Mesenchymal stem cell (in vitro differentiated cells and primary cell): ENCODE measurements around the gene MRGPRF.

Source experiments
- DNase-seq: peaks from one replicate; pipeline ENCODE4 v3.0.0-alpha.2; 2013
- H2AFZ ChIP-seq: one replicate; pipeline ENCODE4 v1.6.1; 2013; ENCODE audit warnings: low read depth, mild to moderate bottlenecking, control low read depth, inconsistent platforms, low read length, moderate library complexity
- H2AK5ac ChIP-seq: 2 replicates; pipeline ENCODE4 v1.6.1; 2013; ENCODE audit warnings: low read length, moderate library complexity, mild to moderate bottlenecking, inconsistent platforms; ENCODE audit not compliant: severe bottlenecking
- H2BK120ac ChIP-seq: one replicate; pipeline ENCODE4 v1.6.1; 2013; ENCODE audit warnings: low read depth, mild to moderate bottlenecking, inconsistent platforms, low read length, moderate library complexity
- H2BK12ac ChIP-seq, 2 experiments: one replicate each; pipeline ENCODE4 v1.6.1; 2013; ENCODE audit warnings: inconsistent platforms in 2 of 2, low read length in 2 of 2, mild to moderate bottlenecking in 2 of 2, moderate library complexity in 2 of 2, control low read depth in 1 of 2
- H2BK15ac ChIP-seq: one replicate; pipeline ENCODE4 v1.6.1; 2013; ENCODE audit warnings: mild to moderate bottlenecking, low read depth, inconsistent platforms; ENCODE audit not compliant: poor library complexity, severe bottlenecking
- H2BK5ac ChIP-seq: 2 replicates; pipeline ENCODE4 v1.6.1; 2013; ENCODE audit warnings: low read depth, mild to moderate bottlenecking, low read length, control low read depth, inconsistent platforms; ENCODE audit not compliant: poor library complexity, severe bottlenecking
- H3K14ac ChIP-seq, 2 experiments: one replicate each; pipeline ENCODE4 v1.6.1; 2013; ENCODE audit warnings: inconsistent platforms in 2 of 2, low read length in 2 of 2, control low read depth in 1 of 2, mild to moderate bottlenecking in 1 of 2, moderate library complexity in 1 of 2
- H3K18ac ChIP-seq, 2 experiments: one replicate each; pipeline ENCODE4 v1.6.1; 2013; ENCODE audit warnings: inconsistent platforms in 2 of 2, low read length in 2 of 2, control low read depth in 1 of 2, low read depth in 1 of 2, mild to moderate bottlenecking in 1 of 2
- H3K23ac ChIP-seq, 2 experiments: one replicate each; pipeline ENCODE4 v1.6.1; 2013; ENCODE audit warnings: inconsistent platforms in 2 of 2, low read length in 2 of 2, mild to moderate bottlenecking in 2 of 2, moderate library complexity in 2 of 2, control low read depth in 1 of 2
- H3K27ac ChIP-seq: 2 replicates; pipeline ENCODE4 v1.5.1; 2013; ENCODE audit warnings: mild to moderate bottlenecking, moderate library complexity, low read length, control low read depth, inconsistent platforms; ENCODE audit not compliant: poor library complexity, severe bottlenecking
- H3K27me3 ChIP-seq, 2 experiments: 2 replicates each; pipeline versions ENCODE4 v1.6.1 to v1.7.0; 2013; ENCODE audit warnings: low read length in 2 of 2, mild to moderate bottlenecking in 2 of 2, moderate library complexity in 2 of 2, control low read depth in 1 of 2, inconsistent platforms in 1 of 2; ENCODE audit not compliant: control insufficient read depth in 1 of 2, insufficient read depth in 1 of 2
- H3K36me3 ChIP-seq, 2 experiments: 2 replicates each; pipeline versions ENCODE4 v1.6.1 to v1.7.0; 2013; ENCODE audit warnings: low read length in 2 of 2, control low read depth in 1 of 2, inconsistent platforms in 1 of 2, low read depth in 1 of 2, mild to moderate bottlenecking in 1 of 2; ENCODE audit not compliant: insufficient read depth in 2 of 2, control insufficient read depth in 1 of 2
- H3K4ac ChIP-seq, 2 experiments: one replicate each; pipeline ENCODE4 v1.6.1; 2013; ENCODE audit warnings: inconsistent platforms in 2 of 2, low read length in 2 of 2, mild to moderate bottlenecking in 2 of 2, moderate library complexity in 2 of 2, control low read depth in 1 of 2, low read depth in 1 of 2
- H3K4me1 ChIP-seq: 2 replicates; pipeline ENCODE4 v1.6.1; 2013; ENCODE audit warnings: low read depth, low read length, control low read depth; ENCODE audit not compliant: control insufficient read depth, insufficient read depth
- H3K4me2 ChIP-seq: 2 replicates; pipeline ENCODE4 v1.6.1; 2013; ENCODE audit warnings: low read length, mild to moderate bottlenecking, inconsistent platforms; ENCODE audit not compliant: poor library complexity, severe bottlenecking
- H3K4me3 ChIP-seq, 2 experiments: 2 replicates each; pipeline versions ENCODE4 v1.5.1 to v1.7.0; 2013; ENCODE audit warnings: low read length in 2 of 2, mild to moderate bottlenecking in 2 of 2, control low read depth in 1 of 2, low read depth in 1 of 2; ENCODE audit not compliant: insufficient read depth in 1 of 2
- H3K79me1 ChIP-seq: replicated peaks from 2 replicates; pipeline ENCODE4 v1.6.1; 2013; ENCODE audit warnings: mild to moderate bottlenecking, control low read depth, low read length, inconsistent platforms; ENCODE audit not compliant: poor library complexity, severe bottlenecking
- H3K9ac ChIP-seq: 2 replicates; pipeline ENCODE4 v1.7.0; 2013; ENCODE audit warnings: mild to moderate bottlenecking, low read length, moderate library complexity
- H3K9me3 ChIP-seq: 2 replicates; pipeline ENCODE4 v1.7.0; 2013; ENCODE audit warnings: mild to moderate bottlenecking, low read length; ENCODE audit not compliant: control insufficient read depth
- H4K8ac ChIP-seq: one replicate; pipeline ENCODE4 v1.6.1; 2013; ENCODE audit warnings: inconsistent platforms, mild to moderate bottlenecking, low read length, moderate library complexity
- H4K91ac ChIP-seq: one replicate; pipeline ENCODE4 v1.6.1; 2013; ENCODE audit warnings: mild to moderate bottlenecking, low read length, inconsistent platforms
- WGBS: methylation state at CpG from one replicate; pipeline ENCODE4 v1.1.7; 2013; ENCODE audit warnings: mixed read lengths; 5-methylcytosine and 5-hydroxymethylcytosine counted together

The MRGPRF gene

GRCh38 chr11:69007975-69008381, 5.1 kb downstream of the MRGPRF start:
- peak; percentile 52 for DNase-seq
- no peak overlapping the region for H3K23ac ChIP-seq
- H2BK12ac ChIP-seq, result peak overlapping the region in 1 of 2 experiments; percentile 82
- peak overlapping the region; percentile 14 for H4K91ac ChIP-seq
- no peak overlapping the region for H2AFZ ChIP-seq
- peaks cover 32 to 48% of the 10 kb centered on the region in 2 experiments for H3K36me3 ChIP-seq
- WGBS, result 52% methylated on average over 8 of the region's 8 CpGs
- no peaks in the 10 kb centered on the region for H3K27me3 ChIP-seq
- H2BK120ac ChIP-seq, result no peak overlapping the region
- no peaks in the 10 kb centered on the region for H3K9me3 ChIP-seq
- H2BK15ac ChIP-seq, result peak overlapping the region; percentile 45
- H3K79me1 ChIP-seq, result peaks cover 5% of the 10 kb centered on the region
- H3K14ac ChIP-seq, result no peak overlapping the region
- peak overlapping the region; percentile 78 for H3K9ac ChIP-seq
- H2AK5ac ChIP-seq, result peak overlapping the region; percentile 42
- peak overlapping the region in 1 of 2 experiments; percentile 52 for H3K4me3 ChIP-seq
- peak overlapping the region; percentile 67 for H3K27ac ChIP-seq
- no peak overlapping the region for H2BK5ac ChIP-seq
- H3K18ac ChIP-seq, result peak overlapping the region; percentile 56 to 91
- peak overlapping the region in 1 of 2 experiments; percentile 77 for H3K4ac ChIP-seq
- H3K4me2 ChIP-seq, result peak overlapping the region; percentile 10
- H3K4me1 ChIP-seq, result peaks cover 53% of the 10 kb centered on the region
- H4K8ac ChIP-seq, result no peak overlapping the region

- 92% methylated on average over 12 of the region's 12 CpGs for WGBS
- H2AFZ ChIP-seq, result no peak overlapping the region
- no peaks in the 10 kb centered on the region for H3K9me3 ChIP-seq
- no peak overlapping the region for H3K23ac ChIP-seq
- no peak overlapping the region for H3K14ac ChIP-seq
- no peak overlapping the region for H3K18ac ChIP-seq
- no peak overlapping the region for H3K4ac ChIP-seq
- H3K79me1 ChIP-seq, result peaks cover 5% of the 10 kb centered on the region
- no peak overlapping the region for H3K4me3 ChIP-seq
- H2BK5ac ChIP-seq, result no peak overlapping the region
- DNase-seq, result no peak
- no peak overlapping the region for H3K9ac ChIP-seq
- H3K4me2 ChIP-seq, result no peak overlapping the region
- H2BK15ac ChIP-seq, result no peak overlapping the region
- no peak overlapping the region for H3K27ac ChIP-seq
- no peak overlapping the region for H2BK120ac ChIP-seq
- H3K27me3 ChIP-seq, result no peaks in the 10 kb centered on the region
- no peak overlapping the region for H4K91ac ChIP-seq
- peaks cover 35 to 51% of the 10 kb centered on the region in 2 experiments for H3K36me3 ChIP-seq
- H2BK12ac ChIP-seq, result no peak overlapping the region
- no peak overlapping the region for H4K8ac ChIP-seq
- peaks cover 42% of the 10 kb centered on the region for H3K4me1 ChIP-seq
- no peak overlapping the region for H2AK5ac ChIP-seq
These were observed 6.2 kb downstream of the MRGPRF start for GRCh38 chr11:69006816-69007215.

GRCh38 chr11:69005631-69006368, 7.2 kb downstream of the MRGPRF start:
- H3K27me3 ChIP-seq, result no peaks in the 10 kb centered on the region
- H4K8ac ChIP-seq, result no peak overlapping the region
- H3K36me3 ChIP-seq, result peaks cover 35 to 51% of the 10 kb centered on the region in 2 experiments
- no peak overlapping the region for H2BK5ac ChIP-seq
- peaks cover 4% of the 10 kb centered on the region for H3K79me1 ChIP-seq
- no peak for DNase-seq
- no peak overlapping the region for H3K4ac ChIP-seq
- no peak overlapping the region for H3K18ac ChIP-seq
- no peak overlapping the region for H3K14ac ChIP-seq
- no peak overlapping the region for H2BK12ac ChIP-seq
- H3K9me3 ChIP-seq, result no peaks in the 10 kb centered on the region
- H3K4me3 ChIP-seq, result no peak overlapping the region
- peak overlapping the region; percentile 62 for H4K91ac ChIP-seq
- no peak overlapping the region for H2AFZ ChIP-seq
- H2AK5ac ChIP-seq, result no peak overlapping the region
- H2BK15ac ChIP-seq, result peak overlapping the region; percentile 17
- 97% methylated on average over 45 of the region's 48 CpGs for WGBS
- H2BK120ac ChIP-seq, result no peak overlapping the region
- peaks cover 34% of the 10 kb centered on the region for H3K4me1 ChIP-seq
- H3K9ac ChIP-seq, result no peak overlapping the region
- no peak overlapping the region for H3K23ac ChIP-seq
- H3K27ac ChIP-seq, result no peak overlapping the region
- no peak overlapping the region for H3K4me2 ChIP-seq

GRCh38 chr11:69005183-69005630, 7.8 kb downstream of the MRGPRF start:
- no peak overlapping the region for H2BK120ac ChIP-seq
- no peak overlapping the region for H3K4me2 ChIP-seq
- H3K27me3 ChIP-seq, result no peaks in the 10 kb centered on the region
- H3K79me1 ChIP-seq, result peaks cover 3% of the 10 kb centered on the region
- no peak overlapping the region for H4K8ac ChIP-seq
- H3K14ac ChIP-seq, result no peak overlapping the region
- no peak overlapping the region for H3K4ac ChIP-seq
- H3K36me3 ChIP-seq, result peaks cover 35 to 51% of the 10 kb centered on the region in 2 experiments
- no peak overlapping the region for H3K9ac ChIP-seq
- no peak overlapping the region for H3K27ac ChIP-seq
- no peak overlapping the region for H2AK5ac ChIP-seq
- no peak overlapping the region for H3K23ac ChIP-seq
- no peak overlapping the region for H2AFZ ChIP-seq
- H2BK5ac ChIP-seq, result no peak overlapping the region
- peak overlapping the region; percentile 62 for H4K91ac ChIP-seq
- 98% methylated on average over 27 of the region's 27 CpGs for WGBS
- H2BK15ac ChIP-seq, result no peak overlapping the region
- no peak for DNase-seq
- no peak overlapping the region for H3K4me3 ChIP-seq
- peaks cover 28% of the 10 kb centered on the region for H3K4me1 ChIP-seq
- no peak overlapping the region for H3K18ac ChIP-seq
- no peaks in the 10 kb centered on the region for H3K9me3 ChIP-seq
- H2BK12ac ChIP-seq, result no peak overlapping the region
